ENCODE results near the gene AKAP11. TPM values are rescaled to one million over a fixed set of nuclear protein-coding genes. Genes with fewer than 3 reads are reported as not detected.

The AKAP11 gene
- total and polyA plus RNA-seq, 9 donors = 10.0 to 41.0 (median 32.4) TPM

DNA sequence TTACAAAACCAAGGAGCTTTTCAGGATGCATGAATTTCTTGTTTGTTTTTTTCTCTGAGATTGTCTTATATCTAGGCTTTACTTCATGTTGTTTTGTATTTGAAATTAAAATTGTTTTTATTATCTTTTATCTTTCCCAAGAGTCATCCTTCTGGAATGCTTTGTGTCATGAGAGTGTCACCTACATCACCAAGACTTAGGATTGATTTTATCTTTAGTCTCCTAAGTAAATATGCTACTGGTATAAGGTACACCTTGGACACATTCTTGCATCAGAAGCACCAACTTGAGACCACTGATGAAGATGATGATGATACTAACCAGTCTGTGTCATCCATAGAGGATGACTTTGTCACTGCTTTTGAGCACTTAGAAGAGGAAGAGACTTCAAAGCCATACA, 26.4 kb downstream of the AKAP11 start:
- H3K4me3 ChIP-seq = no peak overlapping the region
- no peaks in the 10 kb centered on the region for H3K27me3 ChIP-seq
- intact Hi-C loops (cut with DNase I) = no loop called here
- DNase-seq = no peak
- no peaks in the 10 kb centered on the region for H3K36me3 ChIP-seq
- no peak overlapping the region for H3K27ac ChIP-seq
- no peaks in the 10 kb centered on the region for H3K4me1 ChIP-seq (ENCODE audit: insufficient read depth)
- TF ChIP-seq EP300 (IDR thresholded peaks at IDR 0.05) (no peak), POLR2A (IDR thresholded peaks at IDR 0.05) (no peak), CTCF (IDR thresholded peaks at IDR 0.05) (no peak)
- no peaks in the 10 kb centered on the region for H3K9me3 ChIP-seq

DNA sequence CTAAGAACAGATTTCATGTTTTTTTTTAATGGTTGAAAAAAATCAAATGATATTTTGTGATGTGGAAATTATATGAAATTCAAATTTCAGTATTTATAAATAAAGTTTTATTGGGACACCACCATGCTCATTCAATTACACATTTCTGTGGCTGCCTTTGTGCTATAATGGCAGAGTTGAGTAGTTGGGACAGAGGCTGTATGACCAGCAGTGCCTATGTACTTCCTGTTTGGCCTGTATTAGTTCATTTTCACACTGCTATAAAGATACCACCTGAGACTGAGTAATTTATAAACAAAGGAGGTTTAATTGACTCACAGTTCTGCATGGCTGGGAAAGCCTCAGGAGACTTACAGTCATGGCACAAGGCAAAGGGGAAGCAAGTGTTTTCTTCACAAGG, 33.6 kb downstream of the AKAP11 start:
- Histone ChIP-seq H3K4me3 (no peak overlapping the region), H3K27me3 (no peaks in the 10 kb centered on the region), H3K27ac (no peak overlapping the region), H3K9me3 (no peaks in the 10 kb centered on the region), H3K4me1 (ENCODE audit: insufficient read depth) (no peaks in the 10 kb centered on the region), H3K36me3 (no peaks in the 10 kb centered on the region)
- no peak for DNase-seq
- intact Hi-C loops (cut with DNase I) = no loop called here
- TF ChIP-seq POLR2A (IDR thresholded peaks at IDR 0.05) = no peak
- no peak for TF ChIP-seq CTCF (IDR thresholded peaks at IDR 0.05)
- no peak for TF ChIP-seq EP300 (IDR thresholded peaks at IDR 0.05)

GRCh38 chr13:42307461-42307860, 35.5 kb downstream of the AKAP11 start:
- Histone ChIP-seq H3K27me3 (no peaks in the 10 kb centered on the region), H3K27ac (no peak overlapping the region), H3K4me3 (no peak overlapping the region), H3K36me3 (no peaks in the 10 kb centered on the region), H3K4me1 (ENCODE audit: insufficient read depth) (no peaks in the 10 kb centered on the region), H3K9me3 (no peaks in the 10 kb centered on the region)
- intact Hi-C loops (cut with DNase I) = no loop called here
- TF ChIP-seq POLR2A (IDR thresholded peaks at IDR 0.05) (no peak), CTCF (IDR thresholded peaks at IDR 0.05) (no peak), EP300 (IDR thresholded peaks at IDR 0.05) (no peak)
- WGBS, 3 donors = 68 to 69% (median 68%) methylated on average over 4 of the region's 4 CpGs
- no peak for DNase-seq

- H3K27ac ChIP-seq = no peak overlapping the region
- DNase-seq = no peak
- H3K4me3 ChIP-seq = no peak overlapping the region
- H3K36me3 ChIP-seq = no peaks in the 10 kb centered on the region
- H3K4me1 ChIP-seq (ENCODE audit: insufficient read depth) = no peaks in the 10 kb centered on the region
- no peaks in the 10 kb centered on the region for H3K27me3 ChIP-seq
- TF ChIP-seq CTCF (IDR thresholded peaks at IDR 0.05) = no peak
- TF ChIP-seq EP300 (IDR thresholded peaks at IDR 0.05) = no peak
- no peak for TF ChIP-seq POLR2A (IDR thresholded peaks at IDR 0.05)
- WGBS, 3 donors = 62 to 86% (median 76%) methylated on average over 2 of the region's 2 CpGs
- intact Hi-C loops (cut with DNase I) = no loop called here
- no peaks in the 10 kb centered on the region for H3K9me3 ChIP-seq
These were observed 41.0 kb downstream of the AKAP11 start for GRCh38 chr13:42312817-42313431.

All from ovary (tissue), 9 donors.